Fibroblast of lung (primary cell): ENCODE results near the gene SETBP1.

Experiments
- EZH2 ChIP-seq: IDR thresholded peaks from 2 replicates; pipeline ENCODE4 v1.5.1; 2012; ENCODE audit warnings: low read length, control low read depth, mild to moderate bottlenecking; ENCODE audit errors: missing control alignments
- TF ChIP-seq, protein P1 (sequence below), 2 donors: IDR thresholded peaks in 1 of 2; conservative IDR thresholded peaks in 1 of 2; 1 replicate in 1 of 2; 2 replicates in 1 of 2; pipeline ENCODE4 v1.5.1; 2011 to 2012; ENCODE audit warnings: low read length in 2 of 2, control low read depth in 1 of 2, inconsistent platforms in 1 of 2, low read depth in 1 of 2, mild to moderate bottlenecking in 1 of 2

DNA sequence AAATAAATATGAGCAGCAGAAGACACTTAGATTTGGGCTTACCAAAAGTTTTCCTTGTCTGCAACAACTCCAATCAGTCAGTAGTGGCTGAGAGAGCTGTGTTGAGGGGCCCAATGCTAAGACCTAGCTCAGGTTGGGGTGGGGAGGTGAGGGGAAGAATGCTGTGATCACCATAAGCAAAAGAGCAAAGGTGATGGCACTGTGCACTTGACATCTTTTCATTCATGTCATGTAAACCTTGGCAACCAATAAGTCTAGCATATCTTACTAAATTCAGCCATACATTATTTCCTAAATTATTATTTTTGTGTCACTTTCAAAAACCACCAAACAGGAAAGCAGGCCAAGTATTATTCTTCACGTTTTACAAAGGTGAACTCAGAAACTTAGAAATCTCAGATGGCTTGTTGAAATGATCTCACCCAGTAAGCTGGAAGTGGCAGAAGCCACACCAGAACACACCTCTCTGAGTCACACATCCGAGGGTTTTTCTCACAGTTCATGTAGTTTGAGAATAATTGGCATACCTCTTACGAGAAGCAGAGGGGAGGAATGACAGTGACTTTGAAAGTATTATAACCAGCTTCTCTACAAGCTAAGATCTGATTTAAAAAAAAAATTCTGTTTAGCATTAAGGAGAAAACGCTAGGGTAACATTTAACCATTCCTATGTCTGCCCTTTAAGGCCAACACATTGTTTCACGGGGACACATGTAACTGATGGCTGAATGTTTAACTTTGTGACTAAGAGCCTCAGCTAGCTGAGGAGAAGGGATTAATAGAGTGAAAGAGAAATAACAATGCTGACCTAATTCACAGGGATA, 43.3 kb upstream of the SETBP1 start:
- no peak for TF ChIP-seq EZH2
- TF ChIP-seq, protein P1, sequence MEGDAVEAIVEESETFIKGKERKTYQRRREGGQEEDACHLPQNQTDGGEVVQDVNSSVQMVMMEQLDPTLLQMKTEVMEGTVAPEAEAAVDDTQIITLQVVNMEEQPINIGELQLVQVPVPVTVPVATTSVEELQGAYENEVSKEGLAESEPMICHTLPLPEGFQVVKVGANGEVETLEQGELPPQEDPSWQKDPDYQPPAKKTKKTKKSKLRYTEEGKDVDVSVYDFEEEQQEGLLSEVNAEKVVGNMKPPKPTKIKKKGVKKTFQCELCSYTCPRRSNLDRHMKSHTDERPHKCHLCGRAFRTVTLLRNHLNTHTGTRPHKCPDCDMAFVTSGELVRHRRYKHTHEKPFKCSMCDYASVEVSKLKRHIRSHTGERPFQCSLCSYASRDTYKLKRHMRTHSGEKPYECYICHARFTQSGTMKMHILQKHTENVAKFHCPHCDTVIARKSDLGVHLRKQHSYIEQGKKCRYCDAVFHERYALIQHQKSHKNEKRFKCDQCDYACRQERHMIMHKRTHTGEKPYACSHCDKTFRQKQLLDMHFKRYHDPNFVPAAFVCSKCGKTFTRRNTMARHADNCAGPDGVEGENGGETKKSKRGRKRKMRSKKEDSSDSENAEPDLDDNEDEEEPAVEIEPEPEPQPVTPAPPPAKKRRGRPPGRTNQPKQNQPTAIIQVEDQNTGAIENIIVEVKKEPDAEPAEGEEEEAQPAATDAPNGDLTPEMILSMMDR (conservative IDR thresholded peaks at IDR 0.05 in 1 of 2, IDR thresholded peaks at IDR 0.05 in 1 of 2; ENCODE audit: low read depth in 1 of 2, low read length in 2 of 2) = no peak
